Sigmoid colon (tissue), 7 donors: Measurements from ENCODE around the gene RABGGTA. TPM values are rescaled to one million over a fixed set of nuclear protein-coding genes. Genes with fewer than 3 reads are reported as not detected.

ENCODE experiments used
- DNase-seq: peaks from one replicate; pipeline ENCODE4 v3.0.0-alpha.2; 2019
- H3K27ac ChIP-seq, 4 donors: fragments of 200-600 bp; sonication (generic); one replicate each; pipeline ENCODE4 v1.5.1; 2016 to 2019; ENCODE audit warnings: mild to moderate bottlenecking in 1 of 4
- H3K27me3 ChIP-seq, 3 donors: fragments of 200-600 bp; sonication (generic); one replicate each; pipeline ENCODE4 v1.5.1; 2019; ENCODE audit warnings: mild to moderate bottlenecking in 1 of 3
- H3K36me3 ChIP-seq, 4 donors: fragments of 200-600 bp; sonication (generic); one replicate each; pipeline ENCODE4 v1.5.1; 2016 to 2019
- H3K4me1 ChIP-seq, 4 donors: fragments of 200-600 bp; sonication (generic); one replicate each; pipeline ENCODE4 v1.5.1; 2017 to 2019
- H3K4me3 ChIP-seq, 4 donors: fragments of 200-600 bp; sonication (generic); one replicate each; pipeline ENCODE4 v1.5.1; 2017 to 2019; ENCODE audit warnings: mild to moderate bottlenecking in 2 of 4, moderate library complexity in 1 of 4
- H3K9me3 ChIP-seq, 4 donors: fragments of 200-600 bp in 3 of 4; sonication (generic) in 3 of 4; one replicate each; pipeline versions ENCODE4 v1.5.1 to v1.6.1; 2013 to 2019
- CTCF ChIP-seq, 4 experiments: fragments of 450-650 bp in 3 of 4; fragments of 200-600 bp in 1 of 4; IDR thresholded peaks; one replicate each; pipeline ENCODE4 v1.5.1; 2016 to 2019; ENCODE audit warnings: antibody characterized with exemption in 4 of 4, mild to moderate bottlenecking in 3 of 4, moderate library complexity in 2 of 4
- EP300 ChIP-seq, 4 donors: sonication (generic); formaldehyde crosslinking; IDR thresholded peaks; one replicate each; pipeline ENCODE4 v1.6.1; 2017; ENCODE audit warnings: antibody characterized with exemption in 4 of 4
- POLR2A ChIP-seq, 2 donors: fragments of 450-650 bp; IDR thresholded peaks; one replicate each; pipeline ENCODE4 v1.6.1; 2016; ENCODE audit warnings: antibody characterized with exemption in 2 of 2, mild to moderate bottlenecking in 2 of 2, moderate library complexity in 2 of 2
- POLR2AphosphoS5 ChIP-seq, 4 donors: sonication (generic); formaldehyde crosslinking; IDR thresholded peaks; one replicate each; pipeline ENCODE4 v1.6.1; 2017; ENCODE audit warnings: antibody characterized with exemption in 4 of 4
- WGBS, 2 donors: extraction: QIAGEN DNeasy Blood & Tissue Kit; methylation state at CpG; one replicate each; pipeline ENCODE4 v1.1.7; 2013; 5-methylcytosine and 5-hydroxymethylcytosine counted together
- intact Hi-C: fragments of 100-400 bp; cut with DNase I; formaldehyde crosslinking; loops from one replicate; pipeline ENCODE4 v1.15.1; 2023
- polyA plus RNA-seq, 3 donors: library from polyadenylated mRNA; stranded (reverse); fragments of 200-250 nt; gene quantifications; one replicate each; pipeline ENCODE4 v1.2.3, GENCODE V29; 2013
- total RNA-seq, 4 donors: library from RNA; depleted of rRNA; stranded (reverse); fragments of >200 nt; gene quantifications; one replicate each; pipeline ENCODE4 v1.1.0, GENCODE V29; 2016
- donor health status: healthy with polysubstance abuse.
- donor health status: Bipolar disorder and iron deficiency.
- donor health status: healthy.

The RABGGTA gene
- total and polyA plus RNA-seq, 7 donors, result 14.0 to 32.4 (median 25.2) TPM

DNA sequence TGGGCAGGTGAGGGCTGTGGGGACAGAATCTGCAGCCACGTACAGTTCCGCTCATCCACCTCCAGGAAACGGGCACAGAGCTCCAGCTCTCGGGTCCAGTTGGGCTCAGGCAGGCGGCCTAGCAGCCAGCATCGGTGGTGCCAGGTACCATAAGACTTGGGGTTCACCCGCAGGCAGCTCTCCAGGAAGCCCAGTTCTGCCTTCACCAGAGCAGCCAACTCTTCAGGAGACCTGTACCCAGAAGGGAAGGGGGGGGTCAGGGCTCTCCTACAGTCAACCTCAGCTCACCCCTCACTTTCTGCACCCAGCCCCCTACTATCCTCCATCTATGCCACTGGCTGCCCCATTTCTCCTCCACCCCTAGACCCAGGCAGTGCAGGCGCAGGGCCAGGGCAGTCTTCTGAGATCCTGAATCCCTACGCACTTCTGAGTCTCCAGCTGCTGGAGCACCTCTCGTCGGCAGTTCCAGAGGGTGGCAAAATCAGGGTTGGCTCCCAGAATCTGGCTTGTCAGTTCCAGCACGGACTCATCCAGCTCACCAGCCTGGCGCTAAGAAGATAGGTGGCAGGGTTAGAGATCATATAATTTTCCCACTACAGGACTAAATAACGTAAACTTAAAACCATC is 1.4 kb downstream of the RABGGTA start:
- WGBS, 2 donors, result 96 to 97% methylated on average over 14 of the region's 14 CpGs
- H3K36me3 ChIP-seq, result peaks cover 0 to 39% (median 0%) of the 10 kb centered on the region in 4 donors
- TF ChIP-seq POLR2AphosphoS5 (IDR thresholded peaks at IDR 0.05) (no peak), EP300 (IDR thresholded peaks at IDR 0.05) (no peak), CTCF (IDR thresholded peaks at IDR 0.05) (no peak), POLR2A (IDR thresholded peaks at IDR 0.05) (no peak)
- H3K27me3 ChIP-seq, result no peaks in the 10 kb centered on the region
- H3K9me3 ChIP-seq, result no peaks in the 10 kb centered on the region
- no peak overlapping the region for H3K27ac ChIP-seq
- no peak overlapping the region for H3K4me3 ChIP-seq
- intact Hi-C loops, result no loop called here
- no peak for DNase-seq
- H3K4me1 ChIP-seq, result peaks cover 0 to 10% (median 7%) of the 10 kb centered on the region in 4 donors

GRCh38 chr14:24269368-24269767 is 2.0 kb downstream of the RABGGTA start:
- no peak overlapping the region for H3K4me3 ChIP-seq
- no peaks in the 10 kb centered on the region for H3K9me3 ChIP-seq
- intact Hi-C loops, result no loop called here
- peaks cover 0 to 39% (median 0%) of the 10 kb centered on the region in 4 donors for H3K36me3 ChIP-seq
- no peaks in the 10 kb centered on the region for H3K27me3 ChIP-seq
- peaks cover 0 to 10% (median 7%) of the 10 kb centered on the region in 4 donors for H3K4me1 ChIP-seq
- no peak for DNase-seq
- WGBS, 2 donors, result 96% methylated on average over 8 of the region's 8 CpGs
- TF ChIP-seq POLR2AphosphoS5 (IDR thresholded peaks at IDR 0.05) (no peak), EP300 (IDR thresholded peaks at IDR 0.05) (no peak), POLR2A (IDR thresholded peaks at IDR 0.05) (no peak), CTCF (IDR thresholded peaks at IDR 0.05) (no peak)
- H3K27ac ChIP-seq, result no peak overlapping the region

DNA sequence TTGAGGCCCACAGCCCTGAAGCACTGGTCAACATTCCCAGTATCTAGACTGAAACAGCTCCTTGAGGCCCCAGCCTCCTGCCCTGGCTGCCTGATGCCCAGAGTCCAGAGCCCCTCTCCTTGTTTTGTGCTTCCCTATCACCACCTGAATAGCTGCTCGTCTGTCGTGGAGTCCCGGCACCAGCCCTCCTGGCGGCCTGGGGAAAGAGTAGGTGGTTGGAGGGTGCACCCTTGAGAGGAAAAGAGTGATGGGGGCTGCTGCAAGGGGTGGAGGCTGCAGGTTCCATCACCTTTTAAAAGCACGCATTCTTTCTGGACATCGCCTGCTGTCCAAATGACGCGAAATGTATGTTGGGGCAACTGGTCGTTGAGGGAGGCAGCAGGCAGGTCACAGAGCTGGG is 3.2 kb downstream of the RABGGTA start:
- 95% methylated on average over 9 of the region's 9 CpGs for WGBS, 2 donors
- no peaks in the 10 kb centered on the region for H3K9me3 ChIP-seq
- no peak overlapping the region for H3K27ac ChIP-seq
- TF ChIP-seq POLR2A (IDR thresholded peaks at IDR 0.05), result no peak
- TF ChIP-seq POLR2AphosphoS5 (IDR thresholded peaks at IDR 0.05), result no peak
- TF ChIP-seq CTCF (IDR thresholded peaks at IDR 0.05), result no peak
- TF ChIP-seq EP300 (IDR thresholded peaks at IDR 0.05), result no peak
- no peak for DNase-seq
- intact Hi-C loops, result no loop called here
- peaks cover 0 to 10% (median 7%) of the 10 kb centered on the region in 4 donors for H3K4me1 ChIP-seq
- no peak overlapping the region for H3K4me3 ChIP-seq
- peaks cover 0 to 39% (median 0%) of the 10 kb centered on the region in 4 donors for H3K36me3 ChIP-seq
- no peaks in the 10 kb centered on the region for H3K27me3 ChIP-seq

DNA sequence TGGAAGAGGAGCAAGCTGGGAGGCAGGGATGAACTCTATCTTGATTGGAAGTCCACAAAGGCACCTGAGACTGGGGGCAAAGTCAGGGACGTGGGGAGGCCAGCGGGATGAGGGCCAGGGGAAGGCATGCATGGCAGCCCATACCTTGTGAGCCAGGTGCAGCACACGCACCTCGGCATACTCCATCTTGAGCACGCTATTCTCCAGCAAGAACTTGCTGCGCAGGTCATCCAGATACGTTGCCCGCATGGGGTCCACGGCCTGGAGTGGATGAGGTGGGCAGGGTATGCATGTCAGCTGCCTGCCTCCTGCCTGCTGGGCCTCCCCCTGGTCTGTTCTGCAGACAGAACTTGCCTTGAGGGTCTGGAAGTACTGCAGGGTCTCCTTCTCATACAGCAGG is 3.9 kb downstream of the RABGGTA start:
- no peak for DNase-seq
- Histone ChIP-seq H3K4me3 (no peak overlapping the region), H3K36me3 (peaks cover 0 to 39% (median 0%) of the 10 kb centered on the region in 4 donors), H3K27me3 (no peaks in the 10 kb centered on the region), H3K4me1 (peaks cover 0 to 10% (median 7%) of the 10 kb centered on the region in 4 donors), H3K9me3 (no peaks in the 10 kb centered on the region), H3K27ac (no peak overlapping the region)
- TF ChIP-seq POLR2AphosphoS5 (IDR thresholded peaks at IDR 0.05) (no peak), EP300 (IDR thresholded peaks at IDR 0.05) (no peak), CTCF (IDR thresholded peaks at IDR 0.05) (no peak), POLR2A (IDR thresholded peaks at IDR 0.05) (no peak)
- intact Hi-C loops, result no loop called here
- WGBS, 2 donors, result 95% methylated on average over 9 of the region's 9 CpGs
